K562 treated with DMSO at 1 percent for 48 hours (cell line): ENCODE data around the gene DHX8. TPM values are rescaled to one million over a fixed set of nuclear protein-coding genes. Genes with fewer than 3 reads are reported as not detected.

Source experiments
- total RNA-seq: library from RNA; unstranded; fragments of 300-600 nt; gene quantifications from 2 replicates; pipeline ENCODE4 v1.2.3, GENCODE V29; 2022; ENCODE audit warnings: low replicate concordance; ENCODE audit errors: extremely low read depth

DHX8 gene
- not detected in 2 replicates for total RNA-seq

GRCh38 chr17:43483674-43484551 lies at the start of gene DHX8:
DHX8 (plus strand) TSS chr17:43483975; CDS start chr17:43484038, 63 bp downstream.

GRCh38 chr17:43546319-43547188 lies 62.8 kb downstream of the DHX8 start, which contains the start of gene ETV4:
ETV4 (minus strand) TSS chr17:43546340; CDS start chr17:43545617, 723 bp downstream.

Other genes starting within 250 kb of the DHX8 start
- not detected in 2 replicates for gene RNU2-1, start 250.0 kb upstream of the DHX8 start, total RNA-seq
- gene ARL4D, start 85.0 kb upstream of the DHX8 start, total RNA-seq: not detected in 2 replicates
- not detected in 2 replicates for gene ETV4, start 62.4 kb downstream of the DHX8 start, total RNA-seq
- gene MEOX1, start 177.9 kb downstream of the DHX8 start, total RNA-seq: not detected in 2 replicates